ENCODE measurements around the gene POU2AF1.

DNA sequence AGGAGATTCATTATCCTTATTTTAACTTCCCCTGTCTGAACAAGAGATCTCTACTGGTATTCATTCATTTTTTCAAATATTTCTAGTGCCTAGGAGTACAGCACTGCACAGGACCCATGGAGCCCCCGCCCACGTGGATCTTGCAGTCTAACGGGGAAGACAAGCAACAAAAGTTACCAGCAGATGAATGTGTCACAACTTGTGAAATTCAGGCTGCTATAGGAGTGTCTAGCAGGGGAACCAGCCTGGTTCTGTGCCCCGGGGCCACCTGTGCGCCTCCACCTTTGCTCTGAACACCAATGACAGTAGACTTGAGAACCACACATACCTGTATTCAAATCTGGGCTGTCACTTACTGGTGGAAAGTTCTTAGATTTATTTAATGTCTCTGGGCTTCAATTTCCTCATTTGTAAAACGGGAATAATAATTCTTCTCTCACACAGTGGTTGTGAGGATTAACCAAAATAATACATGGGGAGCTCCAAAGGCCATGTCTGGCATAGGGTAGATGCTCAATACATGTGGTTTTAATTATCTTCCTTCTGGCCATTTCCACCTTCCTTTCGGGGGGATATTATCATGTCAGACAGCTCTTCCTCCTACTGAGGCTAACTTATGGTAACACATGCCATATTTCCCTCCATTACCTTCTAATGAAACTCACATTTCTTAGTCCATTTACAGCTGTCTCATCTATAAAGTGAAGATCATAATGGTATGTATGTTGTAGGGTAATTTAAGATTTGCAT is 17.8 kb downstream of the POU2AF1 start:
- TF ChIP-seq, protein P1, sequence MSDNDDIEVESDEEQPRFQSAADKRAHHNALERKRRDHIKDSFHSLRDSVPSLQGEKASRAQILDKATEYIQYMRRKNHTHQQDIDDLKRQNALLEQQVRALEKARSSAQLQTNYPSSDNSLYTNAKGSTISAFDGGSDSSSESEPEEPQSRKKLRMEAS (IDR thresholded peaks at IDR 0.05): no peak
- TF ChIP-seq CEBPB (IDR thresholded peaks at IDR 0.05) (no peak), TEAD4 (IDR thresholded peaks at IDR 0.05) (no peak), TAF1 (IDR thresholded peaks at IDR 0.05; ENCODE audit: low read depth) (no peak), EP300 (IDR thresholded peaks at IDR 0.05; ENCODE audit: borderline replicate concordance) (no peak), YY1 (IDR thresholded peaks at IDR 0.05; ENCODE audit: low read depth) (no peak)
